H9 (cell line): Measurements from ENCODE around the gene MYO15A. TPM values are rescaled to one million over a fixed set of nuclear protein-coding genes. Genes with fewer than 3 reads are reported as not detected.

Experiments
- DNase-seq: peaks from one replicate; pipeline ENCODE4 v3.0.0-alpha.2; 2017
- H2AFZ ChIP-seq: one replicate; pipeline ENCODE4 v1.6.1; 2013; ENCODE audit warnings: mild to moderate bottlenecking, low read length, control low read depth, moderate library complexity
- H2AK5ac ChIP-seq: 2 replicates; pipeline ENCODE4 v1.6.1; 2013; ENCODE audit warnings: low read length, control low read depth, mixed read lengths; ENCODE audit not compliant: insufficient read length
- H2BK120ac ChIP-seq: one replicate; pipeline ENCODE4 v1.6.1; 2013; ENCODE audit warnings: low read depth, mild to moderate bottlenecking, low read length, control low read depth, inconsistent platforms; ENCODE audit not compliant: poor library complexity, severe bottlenecking
- H2BK12ac ChIP-seq: 2 replicates; pipeline ENCODE4 v1.6.1; 2013; ENCODE audit warnings: low read length, control low read depth, mixed read lengths, low read depth; ENCODE audit not compliant: insufficient read length
- H2BK15ac ChIP-seq: 2 replicates; pipeline ENCODE4 v1.6.1; 2013; ENCODE audit warnings: low read depth, low read length, control low read depth
- H2BK20ac ChIP-seq: one replicate; pipeline ENCODE4 v1.6.1; 2013; ENCODE audit warnings: low read depth, mild to moderate bottlenecking, low read length, control low read depth, inconsistent platforms; ENCODE audit not compliant: poor library complexity, severe bottlenecking
- H2BK5ac ChIP-seq: 2 replicates; pipeline ENCODE4 v1.6.1; 2013; ENCODE audit warnings: low read length, control low read depth, mixed read lengths; ENCODE audit not compliant: insufficient read length
- H3K14ac ChIP-seq: 2 replicates; pipeline ENCODE4 v1.6.1; 2013; ENCODE audit warnings: low read length, control low read depth; ENCODE audit not compliant: insufficient read depth
- H3K18ac ChIP-seq: 2 replicates; pipeline ENCODE4 v1.6.1; 2013; ENCODE audit warnings: low read depth, mild to moderate bottlenecking, mixed read lengths, low read length, control low read depth; ENCODE audit not compliant: insufficient read length
- H3K23ac ChIP-seq: 2 replicates; pipeline ENCODE4 v1.6.1; 2013; ENCODE audit warnings: low read length, control low read depth, mixed read lengths, low read depth; ENCODE audit not compliant: insufficient read length
- H3K23me2 ChIP-seq: 2 replicates; pipeline ENCODE4 v1.6.1; 2013; ENCODE audit warnings: low read depth, mild to moderate bottlenecking, mixed read lengths, low read length, control low read depth; ENCODE audit not compliant: insufficient read length, poor library complexity, severe bottlenecking
- H3K27ac ChIP-seq: 2 replicates; pipeline ENCODE4 v1.5.1; 2013; ENCODE audit warnings: low read length, control low read depth, mixed read lengths, low read depth; ENCODE audit not compliant: insufficient read length
- H3K27me3 ChIP-seq: 2 replicates; pipeline ENCODE4 v1.6.1; 2013; ENCODE audit warnings: low read length, control low read depth, inconsistent platforms; ENCODE audit not compliant: insufficient read depth
- H3K4ac ChIP-seq: 2 replicates; pipeline ENCODE4 v1.6.1; 2013; ENCODE audit warnings: low read depth, mild to moderate bottlenecking, control low read depth, inconsistent platforms, low read length, moderate library complexity
- H3K4me1 ChIP-seq: 2 replicates; pipeline ENCODE4 v1.6.1; 2013; ENCODE audit warnings: low read length, control low read depth, inconsistent platforms; ENCODE audit not compliant: insufficient read depth
- H3K4me2 ChIP-seq: 2 replicates; pipeline ENCODE4 v1.6.1; 2013; ENCODE audit warnings: low read length, control low read depth, mixed read lengths; ENCODE audit not compliant: insufficient read length, insufficient read depth
- H3K56ac ChIP-seq: 2 replicates; pipeline ENCODE4 v1.6.1; 2013; ENCODE audit warnings: low read depth, mild to moderate bottlenecking, mixed read lengths, low read length, control low read depth; ENCODE audit not compliant: insufficient read length
- H3K79me1 ChIP-seq: 2 replicates; pipeline ENCODE4 v1.6.1; 2013; ENCODE audit warnings: low read depth, mild to moderate bottlenecking, moderate library complexity, low read length, control low read depth, inconsistent platforms; ENCODE audit not compliant: insufficient read depth, poor library complexity, severe bottlenecking
- H3K79me2 ChIP-seq: 2 replicates; pipeline ENCODE4 v1.6.1; 2013; ENCODE audit warnings: low read length, control low read depth, inconsistent platforms; ENCODE audit not compliant: insufficient read depth
- H3K9ac ChIP-seq: 2 replicates; pipeline ENCODE4 v1.6.1; 2013; ENCODE audit warnings: low read length, control low read depth, mixed read lengths; ENCODE audit not compliant: insufficient read length; ENCODE audit errors: extremely low read depth
- H3K9me3 ChIP-seq: one replicate; pipeline ENCODE4 v1.6.1; 2013; ENCODE audit warnings: low read depth, low read length, inconsistent platforms; ENCODE audit not compliant: control insufficient read depth
- H3T11ph ChIP-seq: one replicate; pipeline ENCODE4 v1.6.1; 2013; ENCODE audit warnings: mild to moderate bottlenecking, low read length, control low read depth, inconsistent platforms
- H4K20me1 ChIP-seq: one replicate; pipeline ENCODE4 v1.6.1; 2013; ENCODE audit not compliant: control insufficient read depth, insufficient read length, insufficient read depth
- H4K5ac ChIP-seq: 2 replicates; pipeline ENCODE4 v1.6.1; 2013; ENCODE audit warnings: low read depth, mild to moderate bottlenecking, mixed read lengths, low read length, control low read depth; ENCODE audit not compliant: insufficient read length
- H4K8ac ChIP-seq: replicated peaks from 2 replicates; pipeline ENCODE4 v1.6.1; 2013; ENCODE audit warnings: low read length, control low read depth, mixed read lengths, low read depth; ENCODE audit not compliant: insufficient read length
- H4K91ac ChIP-seq: 2 replicates; pipeline ENCODE4 v1.6.1; 2013; ENCODE audit warnings: low read depth, mild to moderate bottlenecking, moderate library complexity, mixed read lengths, low read length, control low read depth; ENCODE audit not compliant: insufficient read length
- H3K27ac Mint-ChIP-seq, 3 experiments: 2 replicates in 2 of 3; 3 replicates in 1 of 3; pipeline ENCODE4 v1.8.0; 2020 to 2021; ENCODE audit warnings: mixed read lengths in 3 of 3, mild to moderate bottlenecking in 1 of 3, moderate library complexity in 1 of 3
- H3K27me3 Mint-ChIP-seq: 2 replicates; pipeline ENCODE4 v1.8.0; 2021; ENCODE audit warnings: low read depth, mild to moderate bottlenecking, moderate library complexity, mixed read lengths
- H3K36me3 Mint-ChIP-seq, 3 experiments: 2 replicates in 2 of 3; 3 replicates in 1 of 3; pipeline ENCODE4 v1.8.0; 2020 to 2021; ENCODE audit warnings: low read depth in 3 of 3, mixed read lengths in 3 of 3; ENCODE audit not compliant: insufficient read depth in 1 of 3
- H3K4me1 Mint-ChIP-seq, 2 experiments: 2 replicates each; pipeline ENCODE4 v1.8.0; 2020; ENCODE audit warnings: mixed read lengths in 2 of 2
- H3K4me3 Mint-ChIP-seq, 2 experiments: 2 replicates in 1 of 2; 3 replicates in 1 of 2; pipeline ENCODE4 v1.8.0; 2020 to 2021; ENCODE audit warnings: mild to moderate bottlenecking in 2 of 2, mixed read lengths in 2 of 2, moderate library complexity in 1 of 2
- H3K9me3 Mint-ChIP-seq, 2 experiments: 2 replicates in 1 of 2; 3 replicates in 1 of 2; pipeline ENCODE4 v1.8.0; 2020; ENCODE audit warnings: mild to moderate bottlenecking in 2 of 2, mixed read lengths in 2 of 2, moderate library complexity in 1 of 2
- CTCF ChIP-seq: fragments of 200-600 bp; sonication (generic); conservative IDR thresholded peaks from 3 replicates; pipeline ENCODE4 v1.8.0; 2021; ENCODE audit warnings: antibody characterized with exemption, mild to moderate bottlenecking
- WGBS: extraction: QIAGEN DNeasy Blood & Tissue Kit; methylation state at CpG from one replicate; pipeline ENCODE4 v1.1.7; 2013; ENCODE audit warnings: missing lambda C conversion rate, low lambda C conversion rate, mixed read lengths; ENCODE audit not compliant: insufficient read length; ENCODE audit errors: extremely low coverage; 5-methylcytosine and 5-hydroxymethylcytosine counted together
- total RNA-seq: library from RNA; stranded (reverse); gene quantifications from 2 replicates; pipeline ENCODE4 v1.2.1, GENCODE V29; 2021

The MYO15A gene
- total RNA-seq, 1 experiment from 2014 or later: 2.5 TPM

- Mint-ChIP-seq H3K4me1 (peaks cover 45 to 46% of the 10 kb centered on the region in 2 experiments), H3K4me3 (peak overlapping the region; percentile 92 to 95), H3K27me3 (no peaks in the 10 kb centered on the region), H3K36me3 (peaks cover 16 to 51% (median 30%) of the 10 kb centered on the region in 3 experiments; a peak in 6 of 7 replicates), H3K27ac (peak overlapping the region; percentile 41 to 92 (median 64); a peak in 5 of 7 replicates), H3K9me3 (no peaks in the 10 kb centered on the region; a peak in 1 of 5 replicates)
- Histone ChIP-seq H4K20me1 (no peaks in the 10 kb centered on the region), H4K5ac (no peak overlapping the region), H3K18ac (no peak overlapping the region), H3K4ac (no peak overlapping the region), H2BK120ac (no peak overlapping the region), H3K79me2 (peaks cover 45% of the 10 kb centered on the region; the same call in 1 of the 2 replicates), H4K8ac (no peak overlapping the region), H2BK20ac (no peak overlapping the region), H3K79me1 (peaks cover 14% of the 10 kb centered on the region), H2AK5ac (no peak overlapping the region), H3K27me3 (no peaks in the 10 kb centered on the region), H3T11ph (no peak overlapping the region), H3K4me1 (peaks cover 9% of the 10 kb centered on the region; the same call in 1 of the 2 replicates), H2BK12ac (no peak overlapping the region), H3K9me3 (no peaks in the 10 kb centered on the region), H3K23ac (no peak overlapping the region), H3K23me2 (peaks cover 21% of the 10 kb centered on the region), H3K14ac (no peak overlapping the region), H2BK5ac (no peak overlapping the region), H3K4me2 (peak overlapping the region; percentile 72), H2BK15ac (no peak overlapping the region), H3K27ac (no peak overlapping the region), H3K56ac (no peak overlapping the region), H3K9ac (peak overlapping the region; percentile 50), H4K91ac (no peak overlapping the region), H2AFZ (no peak overlapping the region)
- no peak for DNase-seq
- no CpG with 5 or more reads among the region's 10 CpGs for WGBS
- no peak for TF ChIP-seq CTCF
Measured at GRCh38 chr17:18185832-18186626, 77.5 kb downstream of the MYO15A start.
